HG03095 (cell line): ENCODE results near the gene SMIM13.

Experiments used
- ATAC-seq: cut with Tn5 transposase; IDR thresholded peaks from one replicate; pipeline ENCODE4 v1.9.1; 2021; ENCODE audit warnings: moderate library complexity; ENCODE audit not compliant: unreplicated experiment

Gene SMIM13

DNA sequence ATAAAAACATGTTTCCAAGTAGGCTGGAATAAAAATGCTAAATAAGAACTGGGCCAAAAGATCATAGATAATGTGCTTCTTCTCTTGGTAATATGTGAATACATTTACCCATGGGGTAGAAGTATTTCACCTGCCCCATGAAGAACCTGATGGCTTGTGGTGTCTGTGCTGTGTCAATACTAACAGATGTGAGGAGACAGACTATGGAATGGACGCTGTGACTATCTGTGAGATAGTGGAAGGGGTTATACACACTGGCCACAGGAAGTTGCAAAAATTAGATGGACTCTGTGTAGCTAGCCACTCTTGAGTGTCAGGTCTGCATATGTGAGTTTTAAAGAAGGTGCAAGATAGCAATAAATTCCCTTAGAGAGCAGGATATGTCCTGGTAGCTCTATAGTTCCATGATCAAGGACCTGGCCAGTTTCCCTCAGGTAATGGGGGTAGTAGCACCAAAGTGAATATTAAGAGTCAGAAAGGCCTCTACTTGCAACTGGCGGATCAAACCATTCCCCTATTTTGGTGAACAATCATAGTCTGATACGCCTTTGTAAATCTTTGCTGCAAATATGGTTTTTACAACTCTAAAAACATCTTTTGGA lies 90.2 kb downstream of the SMIM13 start:
- no peak for ATAC-seq

DNA sequence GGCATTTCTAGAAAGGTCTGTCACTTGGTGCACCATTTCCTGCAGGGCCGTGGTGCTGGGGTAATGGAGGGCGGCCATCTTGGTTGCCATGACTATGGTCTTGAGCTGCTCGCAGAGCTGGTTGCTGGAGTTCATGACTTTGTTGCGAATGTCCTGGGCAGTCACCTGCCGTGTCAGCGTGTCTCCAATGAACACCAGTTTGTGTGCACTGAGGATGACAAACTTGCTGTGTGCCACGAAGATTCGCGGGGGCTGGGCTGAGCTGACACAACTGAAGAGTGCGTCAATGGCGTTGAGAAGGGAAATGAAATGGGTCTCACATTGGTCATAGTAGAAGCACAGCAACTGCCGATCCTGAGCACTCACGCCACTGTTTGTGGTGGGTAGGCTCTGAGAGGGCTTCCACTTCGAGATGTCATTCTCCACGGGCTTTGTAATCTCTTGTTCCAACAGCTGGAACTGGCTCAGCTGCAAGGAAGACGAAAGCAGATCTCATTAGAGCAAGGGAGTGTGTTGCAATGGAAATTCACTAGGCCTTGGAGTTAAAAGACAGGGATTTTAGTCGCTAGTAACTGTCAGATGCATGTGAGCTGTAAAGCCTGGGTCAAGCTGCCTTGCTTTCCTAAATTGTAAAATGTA lies 91.7 kb downstream of the SMIM13 start:
- ATAC-seq: no peak

GRCh38 chr6:11187301-11187700 lies 93.7 kb downstream of the SMIM13 start:
- ATAC-seq: no peak
